Left forelimb (tissue), 1 donor: Measurements from ENCODE around the gene PRR5L.
A peak's percentile ranks its signal among the peaks of the same experiment; 100 is the strongest.

Experiments
- DNase-seq: peaks from one replicate; pipeline ENCODE4 v3.0.0-alpha.2; 2018; ENCODE audit warnings: low spot score

Gene PRR5L

DNA sequence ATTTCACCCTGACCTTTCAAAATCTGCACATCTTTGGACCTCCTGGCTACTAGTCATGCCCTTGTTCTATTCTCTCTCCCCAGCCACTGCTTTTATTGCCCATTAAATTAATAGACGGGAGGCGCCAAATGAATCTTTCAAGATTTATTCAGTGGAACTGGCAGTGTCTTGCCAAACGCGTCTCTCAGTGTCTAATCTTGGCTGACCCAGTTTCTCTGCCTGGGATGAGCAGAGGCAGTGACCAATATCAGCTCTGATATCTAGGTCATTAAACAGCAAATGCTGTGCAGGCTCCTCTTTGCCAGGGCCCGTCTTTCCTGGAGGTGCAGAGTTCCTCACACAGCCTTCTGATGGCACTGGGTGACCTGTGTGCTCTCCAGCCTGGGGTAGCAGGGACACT, 140.0 kb downstream of the PRR5L start:
- DNase-seq, result no peak

DNA sequence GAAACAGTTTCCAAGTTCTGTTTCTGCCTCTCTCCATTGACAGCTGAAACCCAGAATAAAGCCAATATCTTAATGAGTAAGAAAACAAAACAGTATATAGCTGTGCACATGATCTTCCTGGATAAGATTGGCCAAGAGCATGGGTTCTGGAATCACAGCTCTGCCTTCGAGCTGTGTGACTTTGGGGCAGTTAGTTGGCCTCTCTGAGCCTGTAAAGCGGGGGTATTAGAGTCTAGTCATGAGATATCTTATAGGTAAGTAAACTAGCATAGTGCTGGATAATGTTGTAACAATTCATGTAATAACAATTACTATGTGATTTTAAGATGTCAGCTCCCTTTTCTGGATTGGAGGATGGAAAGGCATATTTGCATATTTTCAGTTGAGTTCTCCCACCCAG, 140.5 kb downstream of the PRR5L start:
- no peak for DNase-seq

DNA sequence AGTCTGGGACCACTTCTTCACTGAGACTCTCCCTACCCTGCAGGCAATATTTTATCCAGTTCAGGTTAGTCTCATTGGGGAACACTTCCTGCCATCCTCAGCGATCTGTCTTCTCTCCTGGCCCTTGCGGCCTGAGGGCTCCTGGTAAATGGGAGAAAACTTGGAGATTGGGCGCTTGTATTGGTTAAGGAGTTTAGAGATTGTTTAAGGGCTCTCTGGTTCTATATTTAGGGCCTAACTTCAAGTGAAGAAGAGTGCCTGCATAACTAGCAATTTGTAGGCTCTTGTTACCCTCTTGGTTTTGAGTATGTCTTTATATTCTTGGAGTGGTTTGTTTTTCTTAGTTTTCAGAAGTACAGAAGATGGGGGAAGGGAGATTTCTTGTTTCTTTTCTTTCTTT, 141.3 kb downstream of the PRR5L start:
- DNase-seq, result no peak

DNA sequence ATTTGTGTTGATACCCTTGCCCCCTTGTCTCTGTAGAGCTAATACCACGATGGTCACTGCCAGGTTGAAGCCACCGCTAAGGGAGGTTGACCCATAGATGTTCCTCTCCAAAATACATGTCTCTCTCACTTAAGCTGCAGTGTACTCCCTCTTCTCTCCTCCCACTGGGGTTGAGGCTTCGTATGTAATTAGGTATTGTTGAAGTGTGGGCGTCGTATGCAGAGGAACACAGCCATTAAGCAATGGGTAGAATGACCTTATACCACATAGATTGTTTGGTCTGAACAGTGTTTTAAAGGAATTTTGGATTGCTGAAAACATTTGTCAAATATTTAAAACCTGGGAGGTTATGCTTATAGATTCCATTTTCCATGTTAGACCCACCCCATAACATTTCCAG, 142.0 kb downstream of the PRR5L start:
- no peak for DNase-seq

DNA sequence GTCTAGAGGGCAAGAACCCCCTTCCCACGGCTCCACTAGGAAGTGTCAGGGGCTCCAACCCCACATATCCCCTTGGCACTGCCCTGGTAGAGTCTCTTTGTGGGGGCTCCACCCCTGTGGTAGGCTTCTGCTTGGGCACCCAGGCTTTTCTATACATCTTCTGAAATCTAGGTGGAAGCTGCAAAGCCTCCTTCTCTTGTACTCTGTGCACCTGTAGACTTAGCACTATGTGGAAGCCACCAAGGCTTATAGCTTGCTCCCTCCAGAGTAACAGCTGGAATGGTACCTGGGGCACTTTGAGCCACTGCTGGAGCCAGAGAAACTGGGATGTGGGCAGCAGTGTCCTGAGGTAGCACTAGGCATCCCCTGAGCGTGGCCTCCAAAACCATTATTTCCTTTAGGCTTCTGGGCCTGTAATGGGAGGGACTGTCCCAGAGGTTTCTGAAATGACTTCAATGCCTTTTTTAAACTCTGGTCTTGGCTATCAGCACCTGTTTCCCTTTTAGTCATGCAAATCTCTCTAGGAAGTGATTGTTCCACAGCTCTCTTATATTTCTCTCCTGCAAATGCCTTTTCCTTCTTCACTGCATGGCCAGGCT, 145.6 kb downstream of the PRR5L start:
- no peak for DNase-seq

DNA sequence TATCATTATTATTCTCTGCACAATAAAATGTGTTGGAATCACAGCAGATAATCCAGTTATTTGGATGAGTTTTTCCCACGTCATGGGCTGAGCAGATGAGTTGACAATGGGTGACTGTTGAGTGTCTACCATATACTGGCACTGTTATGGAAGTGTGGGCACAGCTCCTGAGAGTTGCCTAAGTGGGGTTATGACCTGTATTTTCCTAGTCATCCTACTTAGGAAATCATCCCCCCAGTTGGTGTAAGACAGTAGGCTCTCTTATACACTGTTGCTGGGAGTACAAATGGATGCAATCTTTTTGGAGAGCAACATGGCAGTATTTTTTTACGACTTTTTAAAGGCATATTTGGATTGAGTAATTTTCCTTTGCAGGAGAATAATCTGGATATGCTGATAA, 147.6 kb downstream of the PRR5L start:
- DNase-seq, result no peak

DNA sequence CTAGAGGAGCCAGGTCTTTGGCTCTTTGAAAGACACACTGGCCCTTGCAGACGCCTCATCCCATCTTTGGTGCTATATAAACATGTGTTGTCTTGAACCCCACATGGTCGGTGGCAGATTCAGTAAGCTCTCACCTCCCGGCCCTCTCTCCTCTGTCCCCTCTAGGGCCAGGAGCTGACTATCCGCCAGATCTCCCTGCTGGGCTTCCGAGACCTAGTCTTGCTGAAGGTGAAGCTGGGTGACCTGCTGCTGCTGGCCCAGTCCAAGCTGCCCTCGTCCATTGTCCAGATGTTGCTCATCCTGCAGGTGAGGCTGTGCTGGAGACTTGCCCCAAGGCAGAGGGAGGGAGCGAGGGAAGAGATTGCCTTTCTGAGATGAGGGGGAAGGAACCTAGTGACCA, 150.0 kb downstream of the PRR5L start:
- no peak for DNase-seq

DNA sequence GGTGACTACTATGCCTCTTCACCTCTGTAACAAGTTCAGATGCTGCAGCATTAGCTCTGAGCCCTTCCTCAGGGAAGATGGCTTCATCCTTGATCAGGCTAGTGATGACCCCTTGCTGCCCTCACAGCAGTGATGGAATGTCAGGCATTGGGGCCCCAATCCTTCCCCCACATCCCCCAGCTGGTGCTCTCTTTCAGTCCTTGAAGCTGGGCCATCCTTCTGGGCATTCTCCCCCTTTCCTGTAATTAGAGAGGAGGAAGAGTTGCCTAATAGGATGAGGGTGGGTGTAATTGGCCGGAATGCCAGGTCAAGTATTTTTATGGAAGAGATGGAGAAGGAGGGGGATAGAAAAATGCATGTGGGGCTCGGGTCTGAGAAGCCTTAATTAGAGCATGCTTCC, 151.4 kb downstream of the PRR5L start:
- no peak for DNase-seq

DNA sequence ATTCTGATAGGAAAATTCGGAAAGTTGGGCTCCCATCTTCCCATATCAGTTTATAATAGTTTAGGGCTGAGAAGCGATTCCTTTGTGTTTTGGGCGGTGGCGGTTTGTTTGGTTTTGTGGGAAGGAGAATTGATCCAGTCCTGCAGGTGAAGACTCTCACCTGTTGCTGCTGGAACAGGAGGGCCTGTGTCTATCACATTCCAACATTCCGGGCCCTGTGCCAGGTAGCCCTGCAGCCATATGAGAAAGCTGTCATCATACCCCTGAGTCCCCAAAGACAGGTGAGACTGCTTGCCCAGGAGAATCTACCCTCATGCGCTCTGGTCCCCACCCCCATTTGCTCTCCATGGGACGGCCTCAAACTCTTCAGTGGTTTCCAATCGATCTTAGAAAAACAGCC, 151.9 kb downstream of the PRR5L start:
- DNase-seq, result peak; percentile 33

DNA sequence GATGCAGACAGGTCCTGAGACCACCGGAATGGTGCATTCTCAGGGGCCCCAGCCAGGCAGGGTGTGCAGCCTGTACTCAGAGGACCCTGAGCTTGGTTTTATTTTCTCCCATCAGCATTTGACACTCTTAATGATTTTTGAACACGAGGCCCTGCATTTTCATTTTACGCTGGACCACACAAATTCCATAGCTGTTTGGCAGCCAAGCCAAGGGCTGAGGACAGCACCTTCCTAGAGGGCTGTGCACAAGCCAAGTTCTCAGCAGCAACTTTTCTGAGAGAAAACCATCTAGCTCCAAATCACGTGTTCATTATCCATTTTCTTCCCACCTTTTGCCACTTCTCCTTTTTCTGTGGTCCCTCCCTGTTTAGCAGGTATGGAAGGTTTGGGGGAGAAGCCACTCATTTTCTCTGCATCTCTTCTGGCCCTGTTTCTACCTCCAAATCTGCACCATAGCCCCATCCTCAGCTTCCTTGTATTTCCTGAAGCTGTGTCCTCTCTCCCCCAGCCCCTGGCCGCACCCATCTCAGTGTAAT, 153.5 kb downstream of the PRR5L start:
- no peak for DNase-seq

DNA sequence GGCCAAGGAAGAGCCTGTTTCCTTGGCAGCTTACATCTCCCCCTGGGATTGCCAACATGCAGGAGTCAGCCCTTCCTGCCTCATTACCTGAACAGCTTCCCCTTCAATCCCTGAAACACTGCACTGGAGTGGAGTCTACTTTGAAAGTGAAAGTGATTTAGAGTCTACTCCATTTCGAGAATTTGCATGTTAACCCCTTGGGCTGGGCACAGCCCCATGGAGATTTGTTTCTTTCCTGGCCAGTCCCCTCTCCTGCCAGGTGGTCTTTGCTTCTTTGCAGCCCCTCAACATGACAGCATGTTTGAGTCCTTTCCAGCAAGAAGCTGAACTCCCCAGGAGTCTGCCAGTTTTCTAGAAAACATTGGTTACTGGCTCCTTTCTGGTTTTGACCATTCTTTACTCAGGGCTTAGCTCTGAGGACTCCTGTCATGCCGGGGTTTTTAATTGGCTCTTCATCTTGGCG, 154.1 kb downstream of the PRR5L start:
- DNase-seq, result no peak

DNA sequence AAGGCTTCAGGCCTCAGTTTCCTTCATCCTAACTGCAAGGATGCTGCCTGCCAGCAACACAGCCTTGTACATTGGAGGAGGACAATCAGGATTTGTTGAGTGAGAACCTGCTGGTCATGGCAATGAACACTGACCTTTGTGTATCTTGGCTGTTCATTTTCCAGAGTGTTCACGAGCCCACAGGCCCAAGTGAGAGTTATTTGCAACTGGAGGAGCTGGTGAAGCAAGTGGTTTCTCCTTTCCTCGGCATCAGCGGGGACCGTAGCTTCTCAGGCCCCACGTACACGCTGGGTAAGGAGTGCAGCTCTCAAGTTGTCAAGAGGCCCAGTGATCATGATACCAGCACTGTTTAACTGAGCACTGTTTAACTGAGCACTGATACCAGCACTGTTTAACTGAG, 155.0 kb downstream of the PRR5L start:
- DNase-seq, result no peak

DNA sequence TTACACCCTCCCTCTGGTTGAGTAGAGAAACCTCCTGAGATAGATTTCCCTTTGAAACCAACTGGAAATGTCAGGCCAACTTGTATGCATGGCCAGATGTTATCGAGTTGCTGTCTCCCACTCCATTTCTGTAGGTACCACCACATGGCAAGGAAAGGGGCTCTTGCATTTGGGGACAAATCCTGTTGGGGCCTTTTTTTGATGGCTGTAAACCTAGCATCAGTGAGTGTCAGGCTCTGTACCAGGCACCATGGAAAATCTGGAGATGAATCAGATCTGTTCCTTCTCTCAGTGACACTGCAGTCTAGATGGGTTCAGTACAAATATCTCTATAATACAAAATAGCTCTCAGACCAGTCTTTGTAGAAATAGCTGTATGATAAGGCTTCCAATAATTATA, 155.6 kb downstream of the PRR5L start:
- no peak for DNase-seq

DNA sequence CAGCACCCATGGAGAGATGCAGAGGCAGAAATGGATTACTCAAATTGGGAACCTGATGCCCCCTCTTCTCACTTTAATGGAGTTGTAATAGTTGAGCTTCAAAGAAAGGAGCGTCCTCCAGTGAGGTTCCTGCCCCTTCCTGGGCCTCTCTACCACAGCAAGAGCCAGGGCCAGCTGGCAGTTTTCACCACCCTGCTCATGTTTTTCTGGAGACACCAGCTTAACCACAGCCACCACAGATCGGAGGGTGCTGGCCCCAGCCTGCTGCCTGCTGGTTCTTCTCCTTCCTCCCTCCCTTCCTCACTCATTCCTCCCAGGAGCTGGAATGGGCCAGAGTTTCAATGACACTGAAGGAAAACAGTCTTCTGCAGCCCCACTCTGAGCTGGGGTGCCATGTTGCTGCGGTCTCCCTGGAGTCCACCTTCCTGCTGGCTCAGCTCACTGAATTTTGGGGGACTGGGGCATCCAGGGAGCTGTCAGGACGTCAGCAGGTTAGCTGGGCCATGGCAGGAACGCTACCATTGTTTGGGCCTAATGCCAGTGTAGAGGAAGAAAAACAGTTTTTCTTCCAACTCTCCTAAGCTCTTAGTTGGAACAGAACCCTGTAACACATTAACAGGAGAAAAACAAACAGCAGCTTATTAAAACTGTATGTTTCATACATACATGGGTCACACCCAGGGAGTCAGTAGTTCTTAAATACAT, 156.3 kb downstream of the PRR5L start:
- DNase-seq, result no peak

DNA sequence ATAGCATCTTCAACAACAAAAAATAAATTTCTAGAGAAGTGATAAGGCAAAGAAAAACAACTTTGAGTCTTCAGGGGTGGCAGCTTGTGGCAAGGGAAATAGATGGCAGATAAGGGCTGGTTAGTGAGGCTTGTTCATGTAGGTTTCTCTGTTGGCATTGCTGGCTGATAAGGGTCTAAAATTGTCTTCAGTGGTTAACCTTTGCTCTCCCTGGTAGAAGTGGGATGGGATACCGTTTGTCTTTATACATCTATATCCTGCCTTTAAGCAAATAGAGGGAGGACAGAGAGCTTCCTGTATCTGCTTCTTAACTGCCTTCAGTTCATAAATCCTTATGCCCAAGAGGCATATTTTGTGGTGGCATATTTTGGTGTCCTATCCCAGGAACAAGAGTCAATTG, 156.9 kb downstream of the PRR5L start:
- no peak for DNase-seq

DNA sequence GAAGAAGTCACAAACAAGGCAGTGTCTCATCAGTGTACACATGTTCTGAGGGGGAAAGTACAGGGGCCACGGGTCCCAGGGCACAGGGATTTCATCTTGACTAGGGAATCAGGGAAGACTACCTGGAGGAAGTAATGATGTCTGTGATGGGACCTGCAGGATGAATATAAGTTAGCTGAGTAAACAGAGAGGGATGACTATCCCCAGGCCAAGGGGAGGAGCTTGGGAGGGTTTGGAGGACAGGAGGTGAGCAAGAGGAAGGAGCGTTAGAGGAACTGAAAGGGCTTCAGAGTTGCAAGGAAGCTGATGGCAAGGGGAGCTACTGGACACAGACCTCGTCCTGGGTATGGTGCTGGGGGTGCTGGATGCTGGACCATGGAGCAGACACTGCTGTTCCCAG, 157.6 kb downstream of the PRR5L start:
- no peak for DNase-seq

DNA sequence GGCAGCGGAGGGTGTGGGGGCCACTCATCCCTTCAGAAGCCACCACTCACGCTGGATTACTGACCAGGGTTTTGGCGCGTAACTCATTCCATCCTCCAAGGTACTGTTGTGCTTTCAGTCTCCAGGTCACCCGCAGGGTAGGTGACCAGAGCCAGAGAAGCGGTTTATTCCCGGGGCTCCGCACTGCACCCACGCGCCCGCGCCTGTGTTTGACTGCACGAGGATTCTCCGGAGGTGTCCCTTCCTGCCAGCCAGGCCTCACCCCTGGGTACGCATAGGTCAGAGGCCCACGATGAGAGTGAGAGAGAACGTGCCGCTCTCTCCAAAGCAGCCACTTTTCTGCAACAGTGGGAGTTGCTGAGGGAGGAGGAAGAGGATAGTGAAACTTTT, 158.5 kb downstream of the PRR5L start:
- no peak for DNase-seq

DNA sequence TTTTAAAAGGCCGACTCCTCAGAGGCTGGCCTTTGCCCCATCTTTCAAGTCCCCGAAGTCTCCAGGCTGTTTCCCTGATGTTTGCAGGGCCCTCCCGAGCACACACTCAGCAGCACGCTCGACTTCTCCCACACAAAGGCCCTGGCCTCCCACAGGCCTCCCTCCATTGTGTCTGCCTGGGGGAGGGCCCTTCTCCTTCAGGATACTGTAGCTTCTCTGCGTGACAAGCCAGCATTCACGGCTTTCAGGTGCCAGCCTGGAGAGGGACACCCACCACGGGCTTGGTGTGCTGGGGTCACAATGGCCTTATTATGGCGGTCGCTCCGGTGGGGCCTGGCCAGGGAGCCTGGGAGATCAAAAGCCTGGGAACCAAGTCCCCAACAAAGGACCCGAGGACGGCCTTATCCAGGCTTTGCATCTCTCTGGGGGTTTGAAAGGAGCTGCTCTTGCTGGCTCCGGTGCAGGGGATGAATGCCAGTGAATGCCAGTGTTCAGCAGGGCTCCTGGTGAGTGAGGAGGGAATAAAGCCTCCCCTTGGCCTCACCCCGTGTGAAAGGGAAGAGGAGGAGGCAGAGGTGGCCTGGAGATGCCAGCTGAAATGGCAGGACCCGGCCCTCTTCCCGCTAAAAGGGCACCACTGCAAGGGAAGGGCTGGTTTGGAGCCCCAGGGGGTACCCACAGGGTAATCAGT, 159.0 kb downstream of the PRR5L start:
- no peak for DNase-seq

DNA sequence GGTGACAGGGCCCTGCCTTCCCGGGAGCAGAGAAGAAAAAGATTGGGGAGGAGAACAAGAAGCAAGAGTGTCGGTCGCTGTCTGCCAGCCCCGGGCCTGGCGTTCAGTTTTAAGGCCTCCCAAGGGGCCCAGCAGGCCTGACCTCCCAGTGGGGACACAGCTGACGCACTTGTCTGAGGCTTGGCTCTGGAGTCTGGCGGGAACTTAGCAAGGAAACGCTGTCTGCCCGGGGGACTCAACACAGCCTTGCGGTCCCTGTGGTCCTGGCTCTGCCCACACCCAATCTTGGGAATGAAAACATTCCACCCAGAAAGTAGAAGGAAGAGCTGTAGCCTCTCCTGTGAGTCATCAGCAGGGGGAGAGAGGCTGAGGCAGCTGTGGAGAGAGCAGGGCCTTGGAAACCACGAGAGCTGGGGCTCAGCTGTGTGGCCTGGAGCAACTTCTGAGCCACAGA, 159.6 kb downstream of the PRR5L start:
- peak; percentile 73 for DNase-seq

DNA sequence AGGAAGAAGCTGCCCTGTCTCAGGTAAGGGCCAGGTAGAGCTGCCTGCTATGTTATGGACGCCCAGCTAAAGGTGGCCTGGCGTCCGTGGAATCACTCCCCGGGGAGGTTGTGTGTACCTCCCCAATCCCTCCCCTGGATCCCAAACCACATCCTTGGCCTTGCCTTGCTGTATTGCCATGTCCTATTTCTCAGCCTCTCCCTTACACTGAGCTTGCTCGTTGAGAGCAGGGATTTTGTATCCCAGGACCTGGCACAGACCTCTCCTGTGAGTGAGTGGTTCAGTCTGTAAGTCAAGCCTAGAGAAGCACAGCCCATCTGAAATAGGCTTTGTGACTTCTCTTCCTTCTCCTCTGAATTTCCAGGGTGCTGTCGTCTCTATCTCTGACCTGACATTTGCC, 160.1 kb downstream of the PRR5L start:
- no peak for DNase-seq

DNA sequence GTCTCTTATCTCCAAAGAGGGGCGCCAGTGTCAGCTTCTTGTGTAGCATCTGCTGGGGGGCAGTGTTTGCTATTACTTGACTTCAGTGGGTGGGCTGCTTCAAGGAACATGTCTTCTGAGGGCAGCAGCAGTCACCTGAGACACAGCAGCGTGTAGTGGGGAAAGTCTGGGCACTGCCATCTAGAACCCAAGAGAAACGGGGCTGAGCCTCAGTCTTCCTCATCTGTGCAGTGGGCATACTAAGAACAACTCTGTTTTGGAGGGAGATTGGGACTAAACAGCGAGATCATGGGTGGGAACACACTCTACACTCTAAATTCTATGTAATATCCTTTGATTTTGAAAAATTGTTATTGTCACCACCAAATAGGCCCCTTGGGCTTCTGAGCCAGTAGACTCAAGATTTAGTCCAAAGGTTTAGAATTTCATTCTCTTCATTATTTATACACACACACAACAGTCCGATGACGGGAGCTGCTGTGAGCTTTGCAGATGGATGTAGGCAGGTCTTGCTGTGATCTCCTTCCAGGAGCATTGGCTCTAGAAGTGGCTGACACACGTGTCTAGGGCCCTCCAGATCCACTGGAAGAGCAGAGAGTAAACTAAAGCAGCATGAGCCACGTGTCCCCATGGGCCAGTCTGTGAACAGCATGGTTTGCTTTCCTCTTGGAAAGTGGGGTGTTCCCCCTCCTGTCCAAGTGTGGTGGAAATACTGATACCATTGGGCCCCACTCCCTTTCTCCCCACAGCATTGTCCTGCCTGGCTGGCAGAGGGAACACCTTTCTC, 162.2 kb downstream of the PRR5L start:
- DNase-seq, result no peak

DNA sequence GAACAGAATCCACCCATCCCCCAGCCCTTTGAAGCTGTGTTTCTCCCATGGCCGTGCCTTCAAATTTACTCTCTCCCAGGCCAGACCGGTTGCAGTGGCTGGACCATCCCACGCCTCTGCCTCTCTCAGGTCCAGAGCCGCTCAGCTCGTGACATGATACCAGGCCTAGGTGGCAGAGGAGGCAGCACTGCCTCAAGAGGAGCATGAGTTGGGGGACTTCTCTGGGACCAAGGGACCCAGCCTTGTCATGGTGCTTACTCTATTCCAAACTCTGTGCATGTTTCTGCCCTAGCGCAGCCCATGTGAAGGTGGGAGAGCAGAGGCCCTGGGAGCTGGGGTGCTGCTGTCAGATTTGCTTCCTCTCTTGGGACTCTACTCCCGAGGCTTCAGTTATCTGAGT, 163.0 kb downstream of the PRR5L start:
- no peak for DNase-seq
